ENCODE results near the gene IGLL1.

IGLL1 gene

DNA sequence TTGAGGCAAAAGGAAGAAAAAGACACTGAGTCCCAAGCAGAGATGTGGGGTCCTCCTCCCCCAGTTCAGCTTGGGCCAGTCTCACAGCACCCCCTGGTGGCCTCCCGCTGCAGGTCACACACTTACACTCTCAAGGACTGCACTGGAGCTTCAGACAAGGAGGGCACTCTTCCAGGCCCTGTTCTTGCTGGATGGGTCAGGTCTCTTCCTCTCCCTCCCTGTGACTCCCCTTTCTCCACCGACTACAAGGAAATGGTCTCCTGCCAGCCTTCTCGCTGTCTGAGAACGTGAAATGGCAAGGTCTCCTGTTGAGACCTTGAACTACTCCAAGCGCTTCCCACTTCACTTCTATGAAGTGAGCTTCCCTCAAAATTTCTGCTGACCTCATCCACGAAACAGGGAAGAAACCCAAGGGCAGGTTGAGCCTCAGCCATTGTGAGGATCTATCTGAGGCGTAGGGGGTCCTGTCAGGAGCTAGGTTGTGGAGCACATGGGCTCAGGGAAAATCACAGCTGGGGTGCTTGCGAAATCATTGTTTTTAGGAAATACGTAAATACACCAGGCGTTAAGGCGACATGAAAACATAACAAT is 11.2 kb upstream of the IGLL1 start:
- DNase-seq (ENCODE audit: low read depth in 1 of 2, low spot score in 1 of 2) = peak; percentile 21 to 61
- H3K27me3 ChIP-seq (ENCODE audit: insufficient read depth, poor library complexity, severe bottlenecking) = no peaks in the 10 kb centered on the region
- no peak overlapping the region for H3K4me3 ChIP-seq (replicated peaks; ENCODE audit: insufficient read depth, low read length)
- TF ChIP-seq, protein P1, sequence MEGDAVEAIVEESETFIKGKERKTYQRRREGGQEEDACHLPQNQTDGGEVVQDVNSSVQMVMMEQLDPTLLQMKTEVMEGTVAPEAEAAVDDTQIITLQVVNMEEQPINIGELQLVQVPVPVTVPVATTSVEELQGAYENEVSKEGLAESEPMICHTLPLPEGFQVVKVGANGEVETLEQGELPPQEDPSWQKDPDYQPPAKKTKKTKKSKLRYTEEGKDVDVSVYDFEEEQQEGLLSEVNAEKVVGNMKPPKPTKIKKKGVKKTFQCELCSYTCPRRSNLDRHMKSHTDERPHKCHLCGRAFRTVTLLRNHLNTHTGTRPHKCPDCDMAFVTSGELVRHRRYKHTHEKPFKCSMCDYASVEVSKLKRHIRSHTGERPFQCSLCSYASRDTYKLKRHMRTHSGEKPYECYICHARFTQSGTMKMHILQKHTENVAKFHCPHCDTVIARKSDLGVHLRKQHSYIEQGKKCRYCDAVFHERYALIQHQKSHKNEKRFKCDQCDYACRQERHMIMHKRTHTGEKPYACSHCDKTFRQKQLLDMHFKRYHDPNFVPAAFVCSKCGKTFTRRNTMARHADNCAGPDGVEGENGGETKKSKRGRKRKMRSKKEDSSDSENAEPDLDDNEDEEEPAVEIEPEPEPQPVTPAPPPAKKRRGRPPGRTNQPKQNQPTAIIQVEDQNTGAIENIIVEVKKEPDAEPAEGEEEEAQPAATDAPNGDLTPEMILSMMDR (IDR thresholded peaks at IDR 0.05; ENCODE audit: insufficient read depth, low read length) = peak; percentile 86
- no peak for TF ChIP-seq GABPA (IDR thresholded peaks at IDR 0.05; ENCODE audit: low read depth)
- H3K27ac ChIP-seq (replicated peaks) = no peak overlapping the region

DNA sequence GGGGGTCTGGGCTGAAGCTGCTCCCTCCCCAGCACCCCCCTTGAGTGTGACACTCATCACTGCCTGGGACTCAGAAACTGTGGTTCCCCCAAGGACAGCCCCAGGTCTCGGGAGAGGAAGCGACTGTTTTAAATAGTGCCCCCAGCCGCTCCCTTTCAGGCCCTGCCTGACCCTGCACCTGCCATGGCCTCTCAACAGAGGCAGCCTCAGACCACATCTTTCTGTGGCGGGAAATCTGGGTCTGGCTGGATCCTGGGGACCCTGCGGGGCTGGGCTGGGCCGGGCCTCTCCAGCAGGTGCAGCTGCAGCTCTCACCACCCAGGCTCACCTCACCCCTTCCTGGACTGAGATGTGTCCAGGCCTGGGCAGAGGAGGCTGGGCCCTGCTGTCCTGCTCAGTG is 3.7 kb upstream of the IGLL1 start:
- H3K27me3 ChIP-seq (ENCODE audit: insufficient read depth, poor library complexity, severe bottlenecking) = no peaks in the 10 kb centered on the region
- no peak for DNase-seq (ENCODE audit: low read depth in 1 of 2, low spot score in 1 of 2)
- TF ChIP-seq POLR2AphosphoS5 (IDR thresholded peaks at IDR 0.05; ENCODE audit: low read depth) = no peak
- no peak for TF ChIP-seq SPI1 (IDR thresholded peaks at IDR 0.05; ENCODE audit: borderline replicate concordance, low read depth)
- TF ChIP-seq GABPA (IDR thresholded peaks at IDR 0.05; ENCODE audit: low read depth) = no peak
- TF ChIP-seq, protein P2, sequence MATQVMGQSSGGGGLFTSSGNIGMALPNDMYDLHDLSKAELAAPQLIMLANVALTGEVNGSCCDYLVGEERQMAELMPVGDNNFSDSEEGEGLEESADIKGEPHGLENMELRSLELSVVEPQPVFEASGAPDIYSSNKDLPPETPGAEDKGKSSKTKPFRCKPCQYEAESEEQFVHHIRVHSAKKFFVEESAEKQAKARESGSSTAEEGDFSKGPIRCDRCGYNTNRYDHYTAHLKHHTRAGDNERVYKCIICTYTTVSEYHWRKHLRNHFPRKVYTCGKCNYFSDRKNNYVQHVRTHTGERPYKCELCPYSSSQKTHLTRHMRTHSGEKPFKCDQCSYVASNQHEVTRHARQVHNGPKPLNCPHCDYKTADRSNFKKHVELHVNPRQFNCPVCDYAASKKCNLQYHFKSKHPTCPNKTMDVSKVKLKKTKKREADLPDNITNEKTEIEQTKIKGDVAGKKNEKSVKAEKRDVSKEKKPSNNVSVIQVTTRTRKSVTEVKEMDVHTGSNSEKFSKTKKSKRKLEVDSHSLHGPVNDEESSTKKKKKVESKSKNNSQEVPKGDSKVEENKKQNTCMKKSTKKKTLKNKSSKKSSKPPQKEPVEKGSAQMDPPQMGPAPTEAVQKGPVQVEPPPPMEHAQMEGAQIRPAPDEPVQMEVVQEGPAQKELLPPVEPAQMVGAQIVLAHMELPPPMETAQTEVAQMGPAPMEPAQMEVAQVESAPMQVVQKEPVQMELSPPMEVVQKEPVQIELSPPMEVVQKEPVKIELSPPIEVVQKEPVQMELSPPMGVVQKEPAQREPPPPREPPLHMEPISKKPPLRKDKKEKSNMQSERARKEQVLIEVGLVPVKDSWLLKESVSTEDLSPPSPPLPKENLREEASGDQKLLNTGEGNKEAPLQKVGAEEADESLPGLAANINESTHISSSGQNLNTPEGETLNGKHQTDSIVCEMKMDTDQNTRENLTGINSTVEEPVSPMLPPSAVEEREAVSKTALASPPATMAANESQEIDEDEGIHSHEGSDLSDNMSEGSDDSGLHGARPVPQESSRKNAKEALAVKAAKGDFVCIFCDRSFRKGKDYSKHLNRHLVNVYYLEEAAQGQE (IDR thresholded peaks at IDR 0.05; ENCODE audit: insufficient replicate concordance, low read depth) = no peak
- TF ChIP-seq, protein P1 (IDR thresholded peaks at IDR 0.05; ENCODE audit: insufficient read depth, low read length) = no peak
- no peak overlapping the region for H3K4me3 ChIP-seq (replicated peaks; ENCODE audit: insufficient read depth, low read length)
- no peak overlapping the region for H3K27ac ChIP-seq (replicated peaks)

DNA sequence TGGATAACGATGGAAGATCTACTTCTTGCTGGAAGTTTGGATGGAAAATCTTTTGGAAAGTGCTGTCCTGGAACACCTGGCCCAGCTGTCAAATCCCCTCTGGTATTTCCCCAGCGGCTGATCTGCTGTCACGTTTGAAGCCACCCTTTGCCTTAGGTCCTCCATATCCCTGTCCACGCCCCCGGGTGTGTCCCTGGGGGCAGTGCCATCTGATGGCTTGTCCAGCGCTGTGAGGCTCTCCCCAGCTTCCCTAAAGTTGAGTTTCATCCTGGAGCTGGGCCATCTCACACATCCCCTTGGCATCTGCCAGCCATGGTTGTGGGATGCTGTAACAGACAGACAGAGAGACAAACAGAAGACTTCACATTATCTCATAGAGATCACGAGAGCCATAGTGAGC is 3.1 kb upstream of the IGLL1 start:
- Histone ChIP-seq H3K4me3 (replicated peaks; ENCODE audit: insufficient read depth, low read length) (no peak overlapping the region), H3K27me3 (ENCODE audit: insufficient read depth, poor library complexity, severe bottlenecking) (no peaks in the 10 kb centered on the region), H3K27ac (replicated peaks) (no peak overlapping the region)
- no peak for DNase-seq (ENCODE audit: low read depth in 1 of 2, low spot score in 1 of 2)
- no peak for TF ChIP-seq SPI1 (IDR thresholded peaks at IDR 0.05; ENCODE audit: borderline replicate concordance, low read depth)
- TF ChIP-seq, protein P2 (IDR thresholded peaks at IDR 0.05; ENCODE audit: insufficient replicate concordance, low read depth) = no peak
- TF ChIP-seq, protein P1 (IDR thresholded peaks at IDR 0.05; ENCODE audit: insufficient read depth, low read length) = no peak
- no peak for TF ChIP-seq GABPA (IDR thresholded peaks at IDR 0.05; ENCODE audit: low read depth)
- no peak for TF ChIP-seq POLR2AphosphoS5 (IDR thresholded peaks at IDR 0.05; ENCODE audit: low read depth)

DNA sequence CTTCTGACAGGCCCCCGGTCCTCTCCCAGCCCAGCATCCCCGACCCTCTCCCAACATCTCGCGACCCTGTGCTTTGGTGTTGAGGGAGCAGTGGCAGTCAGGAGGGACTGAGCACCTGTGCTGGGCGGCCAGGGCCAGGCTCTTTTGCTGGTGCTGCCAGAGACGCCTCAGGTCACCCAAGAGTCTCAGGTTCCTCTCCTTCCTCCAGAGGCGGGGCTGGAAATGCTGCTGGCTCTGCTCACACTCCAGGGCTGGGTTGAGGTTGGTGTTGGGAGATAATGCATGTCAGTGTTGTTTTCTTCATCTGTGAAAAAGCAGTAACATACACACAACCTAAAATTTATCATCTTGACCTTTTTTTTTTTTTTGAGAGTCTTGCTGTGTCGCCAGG is 1.2 kb upstream of the IGLL1 start:
- no peak for TF ChIP-seq SPI1 (IDR thresholded peaks at IDR 0.05; ENCODE audit: borderline replicate concordance, low read depth)
- Histone ChIP-seq H3K4me3 (replicated peaks; ENCODE audit: insufficient read depth, low read length) (no peak overlapping the region), H3K27me3 (ENCODE audit: insufficient read depth, poor library complexity, severe bottlenecking) (no peaks in the 10 kb centered on the region), H3K27ac (replicated peaks) (peak overlapping the region; percentile 66)
- no peak for DNase-seq (ENCODE audit: low read depth in 1 of 2, low spot score in 1 of 2)
